GM21367 (cell line): ENCODE results near the gene KIF27.
"Not testable (repeated sequence)": the region's sequence is repeated elsewhere in the genome, so short reads cannot be mapped to it uniquely, and the experiment has no call there.

ENCODE experiments used
- ATAC-seq: cut with Tn5 transposase; IDR thresholded peaks from one replicate; pipeline ENCODE4 v1.9.1; 2021; ENCODE audit not compliant: unreplicated experiment

The KIF27 gene

DNA sequence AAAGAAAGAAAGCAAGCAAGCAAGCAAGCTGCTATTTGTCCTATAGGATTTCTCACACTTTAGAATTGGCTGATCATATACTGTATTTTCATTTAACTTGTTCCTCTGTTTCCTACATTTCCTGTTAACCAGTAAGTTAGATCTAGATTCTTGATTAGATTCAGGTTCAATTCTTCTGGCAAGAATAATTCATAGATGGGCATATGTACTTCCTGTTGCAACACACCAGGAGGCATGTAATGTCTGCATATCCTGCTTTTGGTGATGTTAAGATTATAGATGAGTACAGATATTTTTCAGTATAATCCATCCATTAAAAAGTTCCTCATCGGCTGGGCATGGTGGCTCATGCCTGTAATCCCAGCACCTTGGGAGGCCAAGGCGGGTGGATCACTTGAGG lies 10.8 kb upstream of the KIF27 start:
- no peak for ATAC-seq

- no peak for ATAC-seq
Observed at GRCh38 chr9:83930881-83931280, 9.6 kb upstream of the KIF27 start.

- no peak for ATAC-seq
Observed at GRCh38 chr9:83927591-83927990, 6.4 kb upstream of the KIF27 start.

GRCh38 chr9:83920469-83920926 lies 734 bp downstream of the KIF27 start:
- ATAC-seq = peak; percentile 24

DNA sequence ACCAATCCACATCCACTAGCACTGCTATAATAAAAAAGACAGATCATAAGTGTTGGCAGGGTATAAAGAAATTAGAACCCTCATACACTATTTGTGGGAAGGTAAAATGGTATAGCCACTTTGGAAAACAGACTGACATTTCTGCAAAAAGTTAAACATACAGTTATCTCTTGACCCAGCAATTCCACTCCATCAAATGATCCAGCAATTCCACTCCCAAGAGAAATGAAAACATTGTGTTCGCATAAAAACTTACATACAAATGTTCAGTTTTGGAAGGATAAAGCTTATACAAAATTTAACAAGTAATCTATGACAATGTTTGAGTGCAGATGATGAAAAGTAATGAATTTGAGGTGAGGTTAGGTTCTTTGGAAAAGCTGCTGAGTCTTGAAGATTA lies 2.1 kb downstream of the KIF27 start:
- no peak for ATAC-seq

DNA sequence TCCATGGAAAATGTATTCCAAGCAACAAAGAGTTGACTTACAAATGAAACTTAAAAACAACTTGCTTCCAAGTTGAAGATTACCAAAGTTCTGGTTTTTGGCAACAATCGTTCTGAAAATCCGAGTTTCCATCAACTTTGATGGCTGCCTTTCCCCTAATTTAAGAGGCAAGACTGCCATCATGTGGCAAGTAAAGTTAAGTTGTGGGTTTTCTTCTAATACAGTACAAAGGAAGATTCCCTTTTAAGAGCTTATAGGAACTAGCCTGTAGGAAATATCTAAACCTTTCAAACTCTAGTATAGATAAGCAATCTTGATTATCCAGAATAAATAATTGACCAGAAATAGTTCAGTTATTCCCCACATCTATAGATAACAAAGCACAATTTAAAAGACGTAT lies 9.0 kb downstream of the KIF27 start:
- ATAC-seq = not testable (repeated sequence)

DNA sequence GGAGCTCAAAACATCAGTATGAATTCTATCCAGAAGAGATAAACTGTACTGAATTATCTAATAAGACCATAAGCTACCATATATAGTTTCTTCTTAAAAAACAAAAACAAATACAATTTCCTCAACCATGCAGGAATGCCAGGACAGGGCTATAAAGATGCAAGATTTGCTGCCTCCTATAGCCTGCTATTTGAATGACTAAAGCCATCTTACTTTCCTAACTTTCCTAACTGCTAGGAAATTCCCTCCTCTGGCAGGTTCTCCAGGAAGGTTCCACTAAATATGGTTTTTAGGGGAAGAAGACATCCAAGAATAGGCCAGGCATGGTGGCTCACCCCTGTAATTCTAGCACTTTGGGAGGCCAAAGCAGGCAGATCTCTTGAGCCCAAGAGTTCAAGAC lies 15.1 kb downstream of the KIF27 start:
- ATAC-seq = no peak

GRCh38 chr9:83900615-83901014 lies 20.6 kb downstream of the KIF27 start:
- not testable (repeated sequence) for ATAC-seq

DNA sequence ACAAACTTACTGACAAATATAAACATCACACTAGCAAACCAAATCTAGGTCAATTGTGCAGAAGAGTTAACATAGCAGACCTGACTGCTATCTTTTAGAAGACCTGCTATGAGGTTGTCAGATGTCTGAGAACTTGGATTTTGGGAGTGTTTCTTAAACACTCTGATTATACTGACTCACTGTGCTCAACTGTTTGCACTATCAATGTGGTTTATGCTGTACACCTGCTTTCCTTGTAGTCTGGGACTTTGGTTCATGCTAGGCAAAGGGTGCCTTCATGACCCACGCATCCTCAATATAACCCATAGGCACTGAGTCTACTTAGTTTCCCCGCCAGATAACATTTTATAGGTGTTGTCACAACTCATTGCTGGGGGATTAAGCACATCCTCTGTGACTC lies 26.9 kb downstream of the KIF27 start:
- not testable (repeated sequence) for ATAC-seq

- not testable (repeated sequence) for ATAC-seq
Observed at GRCh38 chr9:83886498-83886897, 34.7 kb downstream of the KIF27 start.

- not testable (repeated sequence) for ATAC-seq
Observed at GRCh38 chr9:83885559-83886240, 35.5 kb downstream of the KIF27 start.

DNA sequence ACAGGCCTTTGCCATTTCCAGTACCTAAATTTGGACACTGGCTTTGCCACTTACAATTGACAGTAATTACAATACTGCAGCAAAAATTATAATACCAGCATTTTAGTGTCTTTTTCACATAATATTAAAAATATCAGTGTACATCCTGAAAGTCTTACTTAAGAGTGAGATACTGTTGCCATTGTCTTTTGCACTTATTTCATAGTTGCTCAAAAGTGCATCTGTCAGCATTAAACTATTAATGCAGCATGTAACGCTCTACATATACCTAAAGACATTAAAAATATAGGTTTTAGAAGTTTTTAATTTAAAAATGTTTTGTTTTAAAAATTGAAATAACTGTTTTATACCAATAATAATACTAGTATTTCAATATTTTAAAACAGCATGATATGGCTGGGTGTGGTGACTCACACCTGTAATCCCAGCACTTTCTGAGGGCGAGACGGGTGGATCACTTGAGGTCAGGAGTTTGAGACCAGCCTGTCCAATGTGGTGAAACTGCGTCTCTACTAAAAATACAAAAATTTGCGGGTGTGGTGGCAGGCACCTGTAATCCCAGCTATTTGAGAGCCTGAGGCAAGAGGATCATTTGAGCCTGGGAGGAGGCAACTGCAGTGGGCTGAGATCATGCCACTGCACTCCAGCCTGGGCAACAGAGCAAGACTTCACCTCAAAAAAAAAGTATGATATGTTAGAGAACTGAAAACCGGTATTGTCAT lies 39.4 kb downstream of the KIF27 start:
- ATAC-seq = not testable (repeated sequence)

- not testable (repeated sequence) for ATAC-seq
Observed at GRCh38 chr9:83875559-83875958, 45.7 kb downstream of the KIF27 start.

GRCh38 chr9:83849895-83850294 lies 71.3 kb downstream of the KIF27 start:
- peak; percentile 70 for ATAC-seq

GRCh38 chr9:83837070-83837643 lies 84.1 kb downstream of the KIF27 start:
- ATAC-seq = not testable (repeated sequence)

- not testable (repeated sequence) for ATAC-seq
Observed at GRCh38 chr9:83830426-83831071, 90.7 kb downstream of the KIF27 start.

- ATAC-seq = not testable (repeated sequence)
Observed at GRCh38 chr9:83824986-83825623, 96.1 kb downstream of the KIF27 start.

DNA sequence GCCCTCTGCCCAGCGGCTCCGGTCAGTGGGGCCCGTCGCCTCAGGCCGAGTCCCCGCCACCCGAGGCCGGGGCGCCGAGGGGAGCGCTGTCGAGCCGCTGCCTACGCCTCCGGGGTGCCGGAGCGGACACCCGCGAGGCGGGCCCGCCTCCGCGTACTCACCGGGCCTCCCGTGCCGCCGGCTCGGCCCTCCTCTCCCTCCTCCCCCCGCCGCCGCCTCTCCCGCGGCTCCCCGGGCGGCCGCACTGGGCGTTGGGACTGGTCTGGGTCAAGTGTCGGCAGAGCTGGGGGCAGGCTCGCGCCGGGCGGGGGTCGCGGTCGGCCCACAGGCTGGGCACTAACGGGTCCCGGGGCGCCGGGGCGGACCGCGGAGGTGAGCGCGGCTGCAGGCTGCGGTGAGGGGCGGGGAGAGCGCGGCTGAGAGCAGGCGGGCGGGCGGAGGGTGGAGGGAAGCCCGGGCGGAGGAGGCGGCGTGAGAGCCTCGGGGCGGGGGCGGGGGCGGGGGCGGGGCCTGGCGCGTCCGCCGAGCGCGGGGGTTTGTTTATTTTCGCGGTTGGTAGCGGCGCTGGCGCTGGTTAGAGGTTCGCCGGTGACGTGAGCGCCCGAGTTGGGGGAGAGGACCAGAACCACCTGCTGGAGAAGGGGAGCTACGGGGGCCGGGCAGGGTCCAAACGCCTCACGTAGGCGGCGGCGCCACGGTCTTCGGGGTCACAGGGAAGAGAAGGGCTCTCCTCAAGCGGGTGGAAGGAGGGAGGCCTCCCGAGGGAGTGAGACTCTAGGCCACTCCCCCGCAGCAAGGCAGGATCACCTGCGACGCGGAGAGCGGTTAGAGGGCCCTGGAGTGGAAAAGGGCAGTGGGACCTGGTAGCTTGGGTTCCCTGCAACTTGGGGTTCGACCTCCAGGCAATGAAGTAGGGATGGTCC lies 103.6 kb downstream of the KIF27 start, which contains the start of gene GKAP1:
TSS of gene GKAP1 (minus strand) at position 414 of the 923 bp plus-strand sequence. CDS start 11,252 bp downstream, outside the sequence.
- peak; percentile 73 for ATAC-seq

GRCh38 chr9:83817011-83817355 lies 104.2 kb downstream of the KIF27 start:
- not testable (repeated sequence) for ATAC-seq

GRCh38 chr9:83815120-83815519 lies 106.1 kb downstream of the KIF27 start:
- ATAC-seq = not testable (repeated sequence)
